ENCODE data around the gene NRXN3. TPM values are rescaled to one million over a fixed set of nuclear protein-coding genes. Genes with fewer than 3 reads are reported as not detected.

The NRXN3 gene
- polyA plus RNA-seq, 1 donor (not counting 4 experiments of a cell fraction or from before 2014, with no cell fraction given), result 0.89 TPM

- FAIRE-seq (no peak), DNase-seq (ENCODE audit: low read depth, low spot score) (no peak)
- Histone ChIP-seq H3K27me3 (ENCODE audit: control insufficient read depth, extremely low read depth, insufficient read depth, low read length) (no peaks in the 10 kb centered on the region), H3K79me2 (ENCODE audit: control insufficient read depth, insufficient read depth, low read length) (no peaks in the 10 kb centered on the region), H3K27ac (ENCODE audit: control insufficient read depth, insufficient read depth, low read length) (no peak overlapping the region), H3K9me1 (ENCODE audit: control insufficient read depth, extremely low read depth, insufficient read depth, low read length) (no peaks in the 10 kb centered on the region), H3K36me3 (ENCODE audit: control insufficient read depth in 2 of 2, extremely low read depth in 1 of 2, insufficient read depth in 2 of 2, low read length in 2 of 2) (no peaks in the 10 kb centered on the region), H2AFZ (ENCODE audit: control insufficient read depth, low read length) (no peak overlapping the region), H3K9ac (ENCODE audit: control insufficient read depth, extremely low read depth, insufficient read depth, low read length) (no peak overlapping the region), H3K4me3 (ENCODE audit: control insufficient read depth in 2 of 3, extremely low read depth in 1 of 3, insufficient read depth in 2 of 3, low read depth in 1 of 3, low read length in 3 of 3) (no peak overlapping the region), H4K20me1 (ENCODE audit: control insufficient read depth, extremely low read depth, insufficient read depth, low read length) (no peaks in the 10 kb centered on the region), H3K4me1 (ENCODE audit: control insufficient read depth, extremely low read depth, insufficient read depth, low read length) (no peaks in the 10 kb centered on the region), H3K4me2 (ENCODE audit: control insufficient read depth, extremely low read depth, insufficient read depth, low read depth, low read length) (no peak overlapping the region), H3K9me3 (ENCODE audit: control insufficient read depth, low read depth, low read length) (no peaks in the 10 kb centered on the region)
- TF ChIP-seq CTCF (optimal IDR thresholded peaks at IDR 0.05 in 1 of 3, IDR thresholded peaks at IDR 0.05 in 1 of 3, conservative IDR thresholded peaks at IDR 0.05 in 1 of 3; ENCODE audit: extremely low read depth in 1 of 3, insufficient read depth in 2 of 3, low read length in 3 of 3) (no peak), EZH2 (IDR thresholded peaks at IDR 0.05; ENCODE audit: low read length) (no peak)
- dilution Hi-C loops (cut with MboI; ENCODE audit: extremely low pct_ligation_motif_present, low sequenced_read_pairs), result no loop called here
Measured at GRCh38 chr14:78561074-78561473, 390.9 kb downstream of the NRXN3 start.

- Histone ChIP-seq H3K4me1 (ENCODE audit: control insufficient read depth, extremely low read depth, insufficient read depth, low read length) (no peaks in the 10 kb centered on the region), H3K9me1 (ENCODE audit: control insufficient read depth, extremely low read depth, insufficient read depth, low read length) (no peaks in the 10 kb centered on the region), H3K9me3 (ENCODE audit: control insufficient read depth, low read depth, low read length) (no peaks in the 10 kb centered on the region), H3K9ac (ENCODE audit: control insufficient read depth, extremely low read depth, insufficient read depth, low read length) (no peak overlapping the region), H4K20me1 (ENCODE audit: control insufficient read depth, extremely low read depth, insufficient read depth, low read length) (no peaks in the 10 kb centered on the region), H3K27ac (ENCODE audit: control insufficient read depth, insufficient read depth, low read length) (no peak overlapping the region), H3K4me2 (ENCODE audit: control insufficient read depth, extremely low read depth, insufficient read depth, low read depth, low read length) (no peak overlapping the region), H3K4me3 (ENCODE audit: control insufficient read depth in 2 of 3, extremely low read depth in 1 of 3, insufficient read depth in 2 of 3, low read depth in 1 of 3, low read length in 3 of 3) (no peak overlapping the region), H2AFZ (ENCODE audit: control insufficient read depth, low read length) (no peak overlapping the region), H3K79me2 (ENCODE audit: control insufficient read depth, insufficient read depth, low read length) (no peaks in the 10 kb centered on the region), H3K27me3 (ENCODE audit: control insufficient read depth, extremely low read depth, insufficient read depth, low read length) (no peaks in the 10 kb centered on the region), H3K36me3 (ENCODE audit: control insufficient read depth in 2 of 2, extremely low read depth in 1 of 2, insufficient read depth in 2 of 2, low read length in 2 of 2) (no peaks in the 10 kb centered on the region)
- TF ChIP-seq CTCF (optimal IDR thresholded peaks at IDR 0.05 in 1 of 3, IDR thresholded peaks at IDR 0.05 in 1 of 3, conservative IDR thresholded peaks at IDR 0.05 in 1 of 3; ENCODE audit: extremely low read depth in 1 of 3, insufficient read depth in 2 of 3, low read length in 3 of 3), result peak; percentile 76 to 86 (median 86)
- TF ChIP-seq EZH2 (IDR thresholded peaks at IDR 0.05; ENCODE audit: low read length), result no peak
- no peak for FAIRE-seq
- dilution Hi-C loops (cut with MboI; ENCODE audit: extremely low pct_ligation_motif_present, low sequenced_read_pairs), result no loop called here
- peak; percentile 2 for DNase-seq (ENCODE audit: low read depth, low spot score)
Measured at GRCh38 chr14:78566026-78566858, 396.1 kb downstream of the NRXN3 start.
